ENCODE results near the gene SMOC1.

- TF ChIP-seq POLR2AphosphoS5 (IDR thresholded peaks at IDR 0.05; ENCODE audit: low read depth, low read length) (no peak), TAF1 (IDR thresholded peaks at IDR 0.05; ENCODE audit: borderline replicate concordance, insufficient read depth, low read length) (no peak), REST (IDR thresholded peaks at IDR 0.05; ENCODE audit: insufficient read depth in 1 of 2, low read depth in 2 of 2, low read length in 2 of 2) (no peak), SIN3A (IDR thresholded peaks at IDR 0.05; ENCODE audit: borderline replicate concordance, insufficient read depth, low read length) (no peak)
Observed at GRCh38 chr14:69896972-69897371, 17.8 kb downstream of the SMOC1 start.

Data from PFSK-1 (cell line).